NCI-H82 treated with DMSO at 0.1 percent for 48 hours (cell line): ENCODE data around the gene OVAAL.

Source experiments
- DNase-seq: peaks from one replicate; lab custom pipeline; 2025; ENCODE audit not compliant: unreplicated experiment; lab: John Stamatoyannopoulos, UW

The OVAAL gene

DNA sequence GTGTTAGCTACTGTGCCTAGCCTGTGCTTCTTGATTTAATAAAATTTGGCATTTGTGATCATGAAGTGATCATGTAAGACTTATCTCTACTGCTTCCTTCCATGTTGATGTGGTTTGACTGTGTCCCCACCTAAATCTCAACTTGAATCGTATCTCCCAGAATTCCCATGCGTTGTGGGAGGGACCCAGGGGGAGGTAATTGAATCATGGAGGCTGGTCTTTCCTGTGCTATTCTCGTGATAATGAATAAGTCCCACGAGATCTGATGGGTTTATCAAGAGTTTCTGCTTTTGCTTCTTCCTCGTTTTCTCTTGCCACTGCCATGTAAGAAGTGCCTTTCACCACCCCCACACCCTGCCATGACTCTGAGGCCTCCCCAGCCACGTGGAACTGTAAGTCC lies at the start of gene OVAAL:
Gene OVAAL (plus strand): TSS at position 301 of the 400 bp plus-strand sequence.
- no peak for DNase-seq

DNA sequence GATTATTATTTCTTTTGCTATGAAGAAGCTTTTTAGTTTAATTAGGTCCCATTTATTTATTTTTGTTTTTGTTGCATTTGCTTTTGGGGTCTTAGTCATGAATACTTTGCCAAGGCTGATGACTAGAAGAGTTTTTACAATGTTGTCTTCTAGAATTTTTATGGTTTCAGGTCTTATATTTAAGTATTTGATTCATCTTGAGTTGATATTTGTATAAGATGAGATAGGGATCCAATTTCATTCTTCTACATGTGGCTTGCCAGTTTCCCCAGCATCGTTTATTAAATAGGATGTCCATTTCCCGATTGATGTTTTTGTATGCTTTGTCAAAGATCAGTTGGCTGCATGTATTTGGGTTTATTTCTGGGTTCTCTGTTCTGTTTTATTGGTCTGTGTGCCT lies 47.9 kb upstream of the OVAAL start:
- no peak for DNase-seq

DNA sequence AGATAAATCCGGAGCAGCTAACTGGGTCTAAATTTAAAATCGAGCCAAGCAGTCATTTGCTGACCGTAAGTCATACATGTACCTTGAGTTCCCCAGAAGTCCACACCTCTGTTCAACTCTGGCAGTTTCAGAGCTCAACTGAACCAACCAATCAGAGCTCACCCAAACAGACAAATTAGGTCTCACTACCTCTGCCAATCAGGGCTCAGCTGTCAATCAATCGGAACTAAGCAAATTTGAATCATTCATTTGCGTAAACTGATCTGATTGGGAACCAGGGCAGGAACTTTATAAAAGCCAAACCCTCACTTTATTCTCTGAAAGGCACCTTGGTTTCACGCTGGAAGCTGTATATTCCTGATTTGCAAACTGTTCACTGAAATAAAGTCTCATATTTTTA lies 45.2 kb upstream of the OVAAL start:
- DNase-seq = peak; percentile 87

DNA sequence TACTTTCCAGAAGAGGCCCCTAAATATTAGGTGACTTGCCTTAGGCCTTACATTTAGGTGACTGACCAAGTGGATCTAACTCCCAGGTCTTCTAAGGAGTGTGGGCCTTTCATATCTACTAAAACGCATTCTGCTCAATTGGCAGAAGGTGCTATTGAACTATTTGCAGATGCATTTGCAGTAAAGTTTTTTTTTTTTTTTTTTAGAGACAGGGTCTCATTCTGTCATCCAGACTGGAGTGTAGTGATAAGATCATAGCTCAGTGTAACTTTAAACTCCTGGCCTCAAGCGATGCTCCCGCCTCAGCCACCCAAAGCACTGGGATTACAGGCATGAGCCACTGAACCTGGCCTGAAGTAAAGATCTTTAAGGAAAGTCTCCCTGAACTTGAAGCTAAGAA lies 43.4 kb upstream of the OVAAL start:
- DNase-seq = no peak

DNA sequence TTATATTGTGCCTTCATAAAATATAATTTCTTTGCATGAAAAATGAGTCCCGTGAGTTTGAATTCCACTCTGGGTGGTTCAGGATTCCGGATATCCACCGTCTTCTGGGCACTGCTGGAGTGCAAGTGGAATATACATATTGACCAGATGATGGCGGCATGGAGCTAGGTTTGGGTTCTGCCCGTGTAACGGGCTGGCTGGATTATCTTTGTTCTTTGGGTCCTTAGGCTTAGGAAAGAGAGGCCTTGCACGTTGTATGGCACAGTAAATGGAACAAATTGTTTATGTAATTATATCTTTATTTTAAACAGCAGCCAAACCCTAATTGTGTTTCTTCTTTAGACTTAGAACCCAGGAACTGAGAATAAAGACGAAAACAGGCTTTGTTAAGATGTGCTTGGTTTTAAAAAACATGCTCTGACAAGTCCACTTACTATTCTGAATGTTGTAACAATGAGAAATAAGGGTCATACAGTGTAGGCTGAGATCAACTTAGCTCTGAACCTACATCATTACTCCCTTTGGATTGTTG lies 42.8 kb upstream of the OVAAL start:
- DNase-seq = peak; percentile 94

DNA sequence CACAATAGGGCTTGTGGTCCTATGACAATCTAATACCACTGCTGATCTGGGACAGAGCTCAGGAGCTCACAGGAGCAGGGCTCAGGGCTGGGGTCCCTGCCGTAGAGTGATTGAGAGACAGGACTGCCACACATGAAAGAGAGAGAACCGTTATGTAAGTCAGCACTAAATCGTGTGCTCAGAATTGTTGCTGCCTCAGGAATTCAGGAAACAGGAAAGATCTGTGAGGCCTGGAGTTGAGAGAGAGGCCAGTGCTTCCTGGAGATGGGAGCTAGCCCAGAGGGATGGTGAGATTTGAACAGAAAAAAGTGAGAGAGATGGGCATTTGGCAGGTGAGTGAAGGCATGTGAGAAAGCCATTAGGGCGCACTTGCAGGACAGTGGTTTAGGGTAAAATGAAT lies 38.9 kb upstream of the OVAAL start:
- DNase-seq = no peak

DNA sequence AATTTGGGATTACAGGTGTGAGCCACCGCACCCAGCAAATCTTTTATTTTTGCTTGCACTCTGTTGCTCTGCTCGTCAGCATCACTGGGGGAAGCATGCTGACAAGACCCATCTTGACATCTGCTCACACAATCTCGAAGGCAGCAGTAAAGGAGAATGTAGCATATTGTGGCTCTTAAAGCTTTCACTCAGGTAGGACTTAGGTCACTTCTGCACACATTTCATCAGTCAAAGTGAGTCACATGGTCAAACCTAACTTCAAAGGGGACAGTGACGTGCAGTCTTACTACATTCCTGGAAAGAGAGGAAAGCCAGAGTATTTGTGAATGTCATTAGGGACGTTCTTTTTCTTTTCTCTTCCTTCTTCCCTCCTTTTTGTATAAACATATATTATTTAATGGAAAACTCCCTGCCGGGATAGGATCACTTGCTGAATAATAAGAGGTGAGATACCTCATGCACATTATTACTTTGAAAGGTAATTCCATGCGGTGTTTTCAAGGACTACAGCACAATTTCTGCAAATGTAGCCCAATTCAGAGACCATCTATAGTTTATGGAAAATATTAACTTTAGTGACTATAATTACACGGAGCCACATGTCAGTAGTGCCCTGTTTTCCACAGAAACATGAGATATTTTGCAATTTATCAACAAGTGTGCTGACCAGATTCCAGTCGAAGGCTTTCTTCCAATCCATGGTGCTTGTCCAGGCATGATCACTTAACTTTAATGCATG lies 37.1 kb upstream of the OVAAL start:
- DNase-seq = no peak

DNA sequence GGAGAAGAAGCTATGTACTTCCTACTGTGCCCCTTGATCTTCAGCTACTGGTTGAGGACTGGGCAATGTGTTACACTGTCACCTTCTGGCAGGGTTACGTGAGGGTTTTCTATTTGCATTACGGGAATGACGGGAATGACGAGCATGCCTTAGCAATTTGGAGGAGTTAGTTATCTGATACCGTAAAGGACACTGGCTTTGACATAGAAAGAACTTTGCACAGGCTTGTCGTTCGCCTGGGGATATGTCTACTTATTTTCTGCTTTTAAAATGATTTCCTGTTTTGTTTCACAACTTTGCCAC lies 36.6 kb upstream of the OVAAL start:
- no peak for DNase-seq

DNA sequence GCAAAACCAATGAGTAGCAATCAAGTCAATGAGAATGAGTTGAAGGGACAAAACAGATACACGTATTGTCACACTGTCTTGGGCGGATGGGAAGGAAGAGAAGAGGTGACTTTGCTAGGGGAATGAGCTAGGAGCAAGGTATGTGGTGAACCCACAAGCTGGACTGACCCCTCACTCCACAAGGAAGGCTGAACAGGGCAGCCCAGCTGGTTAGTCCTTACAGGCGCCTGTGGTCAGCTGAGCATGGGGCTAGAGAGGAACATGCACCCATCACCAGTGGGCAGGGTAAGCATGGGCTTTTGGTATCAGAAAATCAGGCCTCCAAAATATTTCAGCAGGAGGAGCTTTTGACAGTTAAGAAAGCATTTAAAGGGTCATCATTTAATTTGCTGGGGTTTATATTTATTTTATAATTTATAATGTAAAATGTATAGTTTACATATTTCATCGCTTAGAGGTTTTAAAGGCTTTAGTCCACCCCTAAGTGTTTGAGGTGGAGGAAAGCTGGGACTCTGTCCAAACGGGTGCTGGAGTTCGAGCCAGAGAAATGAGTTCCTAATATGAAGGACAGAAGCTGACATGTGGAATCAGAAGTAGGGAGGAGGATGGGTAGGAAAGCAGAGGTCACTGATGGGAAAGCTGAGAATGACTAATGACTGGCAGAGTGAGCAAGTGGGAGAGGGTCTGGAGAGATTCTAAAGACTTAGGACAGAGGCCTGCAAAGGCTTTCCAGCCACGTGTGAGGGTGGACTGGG lies 34.4 kb upstream of the OVAAL start:
- no peak for DNase-seq

DNA sequence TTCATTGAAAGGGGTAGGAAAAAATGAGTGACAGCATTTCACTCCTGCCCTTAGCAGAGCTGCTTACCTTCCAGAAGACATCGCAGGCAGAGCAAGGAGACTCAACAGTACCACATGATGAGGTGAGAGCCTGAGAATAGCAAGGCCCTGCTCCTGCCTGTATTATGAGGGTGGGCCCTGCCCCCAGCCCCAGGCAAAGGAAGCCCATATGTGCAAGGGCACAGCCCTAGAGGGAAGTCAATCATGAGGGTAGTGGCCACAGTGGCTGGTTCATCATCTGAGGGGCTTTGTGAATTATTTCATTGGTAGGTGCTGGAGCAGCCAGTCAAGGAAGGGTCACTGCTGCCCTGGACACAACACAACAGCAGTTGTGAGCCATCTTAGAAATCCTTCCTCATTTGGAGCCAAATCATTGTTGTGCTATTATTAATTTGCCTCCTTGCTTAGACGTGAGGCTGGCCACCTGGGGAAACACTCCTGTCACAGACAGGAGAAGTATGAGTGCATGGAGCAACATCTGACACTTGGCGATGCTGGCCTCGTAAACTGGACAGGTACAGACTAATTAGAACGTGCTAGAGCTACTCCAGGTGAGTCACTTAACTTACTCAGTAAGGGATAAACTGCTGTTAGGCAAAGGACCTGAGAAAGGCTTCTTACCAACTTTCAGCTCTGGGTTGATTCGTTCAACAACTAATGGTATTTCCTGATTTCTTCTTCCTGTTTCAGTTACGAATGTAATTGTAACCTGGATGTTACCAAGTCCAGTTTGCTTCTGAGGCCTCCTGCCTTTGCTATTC lies 33.6 kb upstream of the OVAAL start:
- DNase-seq = no peak

DNA sequence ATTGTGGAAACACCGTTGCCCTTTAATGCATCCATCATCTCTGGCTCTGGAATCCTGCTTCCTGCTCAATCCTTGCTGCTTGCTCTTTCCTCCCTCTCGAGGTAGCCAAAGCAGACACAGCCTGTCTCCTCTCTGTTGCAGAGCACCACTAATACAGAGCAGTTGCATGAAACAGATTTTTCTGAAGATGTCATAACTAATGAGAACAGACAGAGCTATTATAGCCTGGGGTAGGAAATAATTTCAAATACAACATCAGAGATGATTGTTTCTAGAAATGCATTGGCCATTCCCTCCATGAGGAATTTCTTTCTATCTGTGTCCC lies 33.1 kb upstream of the OVAAL start:
- DNase-seq = no peak

DNA sequence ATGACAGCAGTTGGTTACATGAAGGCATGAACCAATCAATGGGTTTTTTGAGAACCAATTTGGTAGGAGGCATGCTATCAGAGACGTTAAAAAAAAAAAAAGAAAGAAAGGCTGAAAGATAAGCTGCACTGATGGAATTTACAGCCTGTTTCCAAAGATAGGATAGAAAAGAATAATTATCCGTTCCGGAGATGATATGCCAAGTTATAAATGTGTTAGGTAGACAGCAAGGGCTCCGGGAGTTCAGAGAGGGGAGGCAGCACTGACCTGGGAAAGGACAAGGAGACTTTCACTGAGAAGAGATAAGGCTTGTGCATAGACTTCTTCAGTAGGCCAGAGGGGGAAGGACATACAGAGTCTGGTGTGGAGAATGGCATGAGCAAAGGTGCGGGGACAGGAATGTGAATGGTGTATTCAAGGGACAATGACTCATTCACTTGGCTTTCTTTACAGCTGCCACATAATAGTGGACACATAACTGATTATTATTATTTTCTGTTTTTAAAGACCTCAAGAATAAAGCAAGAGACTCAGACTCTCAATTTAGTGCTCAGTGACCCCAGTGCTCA lies 31.6 kb upstream of the OVAAL start:
- no peak for DNase-seq

DNA sequence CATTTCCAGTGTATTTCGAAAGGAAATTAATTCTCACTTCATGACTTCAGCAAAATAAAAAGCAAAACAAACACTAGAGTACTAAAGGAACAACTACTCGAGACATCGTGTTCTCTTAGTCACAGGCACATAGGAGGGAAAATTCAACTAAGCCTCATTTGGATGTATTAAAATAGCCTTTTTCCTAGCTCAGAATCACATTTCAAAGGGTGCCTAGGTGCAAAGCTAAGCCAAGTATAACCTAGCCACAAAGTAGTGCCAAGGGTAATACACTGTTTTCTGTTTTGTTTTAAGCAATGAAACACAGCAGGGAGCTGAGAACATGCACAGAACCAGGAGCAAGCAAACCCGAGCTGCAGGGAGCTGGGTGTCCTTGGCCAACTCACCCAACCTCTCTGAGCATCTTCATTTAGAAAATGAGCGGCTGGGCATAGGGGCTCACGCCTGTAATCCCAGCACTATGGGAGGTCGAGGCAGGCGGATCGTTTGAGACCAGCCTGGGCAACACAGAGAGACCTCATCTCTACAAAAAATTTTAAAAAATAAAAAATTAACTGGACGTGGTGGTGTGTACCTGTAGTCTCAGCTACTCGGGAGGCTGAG lies 29.8 kb upstream of the OVAAL start:
- no peak for DNase-seq

DNA sequence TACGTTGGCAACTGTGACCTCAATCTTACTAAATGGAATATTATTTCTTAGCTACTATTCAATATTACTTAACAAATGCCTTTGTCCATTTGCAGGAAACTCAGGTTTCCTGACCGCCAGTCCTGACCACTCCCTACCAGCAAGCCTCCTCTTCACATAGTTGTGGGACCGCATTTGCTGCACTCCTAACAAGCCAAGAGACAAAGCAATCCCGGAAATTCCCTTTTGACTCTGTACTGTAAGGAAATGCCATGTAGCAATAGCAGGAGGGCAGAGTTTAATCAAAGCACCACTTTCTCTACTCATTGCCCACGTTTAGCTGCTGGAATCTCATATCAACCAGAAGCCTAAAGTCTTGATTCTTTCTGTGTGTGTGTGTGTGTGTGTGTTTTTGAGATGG lies 28.3 kb upstream of the OVAAL start:
- DNase-seq = no peak

DNA sequence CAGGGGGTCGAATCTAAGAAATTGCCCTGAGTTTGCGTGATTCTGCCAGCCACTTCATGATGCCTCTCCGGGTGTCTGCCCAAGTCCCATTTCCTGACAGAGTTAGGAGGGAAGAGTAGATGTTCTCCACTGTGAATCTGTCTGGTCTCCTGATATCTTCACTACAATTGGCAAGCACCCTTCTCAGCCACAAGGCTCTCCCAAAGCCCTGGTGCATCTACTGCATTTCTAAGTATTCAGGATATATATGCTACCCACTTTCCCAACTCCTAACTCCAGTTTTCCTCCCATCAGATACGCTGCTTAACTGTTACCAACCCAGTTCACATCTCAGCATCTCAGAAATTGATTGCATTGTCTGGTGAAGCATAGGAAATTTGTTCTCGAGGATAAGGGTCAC lies 25.9 kb upstream of the OVAAL start:
- DNase-seq = no peak

DNA sequence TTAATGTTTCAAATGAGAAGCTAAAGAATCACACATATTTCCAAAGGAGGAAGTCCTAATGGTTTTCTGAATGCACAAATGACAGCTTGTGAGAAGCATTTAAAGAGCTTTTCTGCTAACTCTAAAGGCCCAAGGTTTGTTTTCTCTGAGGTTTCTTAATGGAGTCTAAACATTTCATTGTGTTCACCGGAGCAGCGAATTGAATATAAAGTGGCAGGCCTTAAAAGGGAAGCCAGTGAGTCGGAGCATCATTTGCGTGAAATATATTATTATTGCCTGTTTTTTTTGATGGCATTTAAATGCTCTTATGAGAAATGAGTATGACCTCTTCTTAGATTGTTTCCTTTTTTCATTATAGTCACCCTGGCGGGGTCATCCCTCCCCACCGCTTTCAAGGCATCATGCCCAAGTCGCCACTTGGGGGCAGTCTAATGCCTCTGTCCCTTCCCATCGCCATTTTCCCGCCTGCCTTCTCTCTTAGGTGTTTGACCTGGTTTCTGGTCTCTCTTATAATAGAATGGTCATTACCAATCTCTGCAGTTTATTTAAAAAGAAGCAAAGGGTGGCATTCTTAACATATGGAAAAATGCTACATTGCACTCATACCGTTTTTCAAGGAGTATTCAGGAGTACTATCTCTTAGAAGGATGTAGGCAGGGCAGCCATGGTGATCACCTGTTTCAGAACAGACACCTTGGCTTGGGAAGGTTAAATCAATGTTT lies 25.3 kb upstream of the OVAAL start:
- DNase-seq = peak; percentile 74

DNA sequence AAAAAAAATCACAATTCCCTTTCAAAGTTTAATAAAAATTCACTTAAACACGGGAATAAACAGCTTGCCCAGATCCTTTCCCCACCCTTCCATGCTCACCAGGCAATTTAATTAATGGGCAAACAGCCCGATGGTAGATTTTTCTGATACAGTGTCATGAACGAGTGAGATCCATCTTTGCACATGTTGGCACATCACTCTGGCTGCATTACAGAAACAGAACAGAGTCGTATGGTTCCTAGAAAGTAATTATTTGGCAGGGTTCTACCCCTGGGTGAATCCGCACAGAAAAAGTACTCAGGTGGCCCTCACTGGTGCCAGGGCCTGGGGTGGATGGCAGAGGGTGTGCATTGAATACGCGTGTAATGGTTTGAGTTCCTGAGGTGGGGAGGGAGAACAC lies 24.6 kb upstream of the OVAAL start:
- no peak for DNase-seq

DNA sequence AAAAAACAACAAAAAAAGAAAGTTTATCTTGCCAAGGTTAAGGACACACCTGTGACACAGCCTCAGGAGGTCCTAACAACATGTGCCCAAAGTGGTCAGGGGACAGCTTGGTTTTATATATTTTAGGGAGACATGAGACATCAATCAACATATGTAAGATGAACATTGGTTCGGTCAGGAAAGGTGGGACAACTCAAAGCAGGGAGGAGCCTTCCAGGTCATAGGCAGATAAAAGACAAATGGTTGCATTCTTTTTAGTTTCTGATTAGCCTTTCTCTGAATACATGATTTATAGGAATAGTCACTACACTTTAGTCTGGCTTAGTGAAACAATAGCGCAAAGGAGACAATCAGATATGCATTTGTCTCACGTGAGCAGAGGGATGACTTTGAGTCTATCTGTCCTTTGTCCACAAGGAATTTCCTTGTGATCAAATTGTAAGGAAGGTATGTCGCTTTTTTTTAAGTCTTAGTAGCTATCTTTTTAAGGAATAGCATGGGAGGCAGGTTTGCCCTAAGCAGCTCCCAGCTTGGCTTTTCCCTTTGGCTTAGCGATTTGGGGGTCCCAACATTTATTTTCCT lies 23.3 kb upstream of the OVAAL start:
- DNase-seq = no peak

DNA sequence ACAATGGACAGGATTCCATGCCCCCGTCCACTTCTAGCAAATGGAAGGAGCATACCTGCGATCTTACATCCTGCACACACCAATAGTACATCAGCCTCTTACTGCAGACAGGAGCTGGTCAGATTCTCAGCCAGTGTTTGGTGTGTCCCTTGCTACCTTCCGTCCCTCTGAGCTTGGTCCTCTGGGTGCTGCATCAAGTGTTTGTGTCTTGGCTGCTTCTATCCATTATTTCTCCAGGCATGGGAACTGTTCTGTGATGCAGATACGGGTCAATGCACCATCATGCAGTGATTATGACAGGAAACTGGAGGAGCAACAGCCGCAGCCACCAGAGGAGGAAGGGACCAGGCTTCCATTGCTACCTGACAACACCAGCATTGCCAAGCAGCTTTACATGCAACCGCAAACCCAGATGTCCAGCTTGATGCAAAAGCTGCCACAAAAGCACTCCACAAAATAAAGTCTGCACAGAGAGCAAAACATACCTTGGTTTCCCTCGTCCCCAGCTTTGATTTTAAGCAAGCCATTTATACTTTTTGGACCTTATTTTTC lies 21.9 kb upstream of the OVAAL start:
- DNase-seq = no peak

DNA sequence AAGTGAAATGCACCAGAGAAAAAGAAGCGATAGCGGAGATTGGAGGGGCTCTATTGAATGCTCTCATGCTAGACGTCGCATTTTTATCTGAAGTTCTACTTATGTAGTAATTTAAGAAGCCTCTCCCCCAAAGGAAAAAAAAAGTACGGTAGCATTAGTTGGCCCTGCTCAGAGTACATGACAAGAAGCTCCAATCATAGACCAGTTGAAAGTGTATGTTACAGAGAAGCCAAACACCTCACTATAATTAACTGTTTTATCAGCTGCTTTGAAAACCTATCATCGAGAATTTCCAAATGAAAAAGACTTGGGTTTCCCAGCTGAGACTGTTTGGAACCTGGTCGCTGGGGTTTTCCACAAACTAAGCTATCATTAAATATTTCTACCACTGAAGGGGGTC lies 19.6 kb upstream of the OVAAL start:
- DNase-seq = no peak
